K562 (cell line): Measurements from ENCODE around the gene PRKAR1B. TPM values are rescaled to one million over a fixed set of nuclear protein-coding genes. Genes with fewer than 3 reads are reported as not detected.
A peak's percentile ranks its signal among the peaks of the same experiment; 100 is the strongest.

ENCODE experiments used
- ARHGAP35 ChIP-seq: fragments of 450-650 bp; IDR thresholded peaks from 2 replicates; pipeline ENCODE4 v1.6.1; 2018; ENCODE audit not compliant: partially characterized antibody
- FOXK2 ChIP-seq, 2 experiments: fragments of 450-650 bp; IDR thresholded peaks in 1 of 2; conservative IDR thresholded peaks in 1 of 2; 2 replicates each; pipeline ENCODE4 v1.6.1; 2016; ENCODE audit warnings: low read depth in 2 of 2, mild to moderate bottlenecking in 1 of 2
- HDAC3 ChIP-seq: fragments of 450-650 bp; IDR thresholded peaks from 2 replicates; pipeline ENCODE4 v1.6.1; 2018; ENCODE audit warnings: borderline replicate concordance, mild to moderate bottlenecking, moderate library complexity; ENCODE audit not compliant: partially characterized antibody
- HDAC6 ChIP-seq: IDR thresholded peaks from 2 replicates; pipeline ENCODE4 v1.6.1; 2012; ENCODE audit warnings: low read depth, mild to moderate bottlenecking, control low read depth, inconsistent platforms, low read length, moderate library complexity
- ILF3 ChIP-seq: fragments of 450-650 bp; IDR thresholded peaks from 2 replicates; pipeline ENCODE4 v1.6.1; 2018; ENCODE audit warnings: antibody characterized with exemption, mild to moderate bottlenecking, moderate library complexity, borderline replicate concordance
- IRF9 ChIP-seq: fragments of 450-650 bp; IDR thresholded peaks from 2 replicates; pipeline ENCODE4 v1.6.1; 2016; ENCODE audit warnings: missing biosample characterization, missing genetic modification characterization
- NONO ChIP-seq, 2 experiments: fragments of 200-400 bp in 1 of 2; fragments of 450-650 bp in 1 of 2; formaldehyde crosslinking in 1 of 2; IDR thresholded peaks; 2 replicates each; pipeline ENCODE4 v1.6.1; 2017; ENCODE audit warnings: low read depth in 2 of 2, mild to moderate bottlenecking in 2 of 2, moderate library complexity in 2 of 2, low read length in 1 of 2
- POLR2H ChIP-seq: IDR thresholded peaks from 2 replicates; pipeline ENCODE4 v1.6.1; 2016; ENCODE audit warnings: missing genetic modification characterization, low read depth, mild to moderate bottlenecking, control low read depth, missing compliant biosample characterization, moderate library complexity
- RFX7 ChIP-seq: fragments of 250-450 bp; sonication (Bioruptor Pico); IDR thresholded peaks from 2 replicates; pipeline ENCODE4 v1.5.1; 2021; ENCODE audit warnings: mild to moderate bottlenecking
- XRCC4 ChIP-seq: IDR thresholded peaks from one replicate; pipeline ENCODE4 v1.6.1; 2011; ENCODE audit not compliant: insufficient read depth, insufficient read length; ENCODE audit errors: extremely low read depth
- ZNF174 ChIP-seq: fragments of 250-450 bp; sonication (Bioruptor Pico); IDR thresholded peaks from 2 replicates; pipeline ENCODE4 v1.4.0; 2020; ENCODE audit warnings: mild to moderate bottlenecking
- ZNF696 ChIP-seq: fragments of 250-450 bp; sonication (Bioruptor Pico); conservative IDR thresholded peaks from 2 replicates; pipeline ENCODE4 v1.4.0; 2020; ENCODE audit warnings: mild to moderate bottlenecking, moderate library complexity
- polyA plus RNA-seq, 8 experiments: library from polyadenylated mRNA; depleted of rRNA in 4 of 8; stranded (reverse) in 5 of 8; unstranded in 3 of 8; fragments of >200 nt; fragmentation: Nextera tagmentation in 2 of 8; fragmentation: Illumina TruSeq in 1 of 8; extraction: Ambion mirVana in 2 of 8; extraction: Trizol in 1 of 8; gene quantifications; 2 replicates each; pipeline versions ENCODE4 v1.2.1 to v1.2.3, GENCODE V29; 2011 to 2014; ENCODE audit warnings: inconsistent platforms in 1 of 8, missing spikeins in 1 of 8
- total RNA-seq, 7 experiments: library from RNA; depleted of rRNA in 6 of 7; stranded (reverse); fragments of >200 nt in 6 of 7; fragmentation: Illumina TruSeq in 2 of 7; extraction: Trizol in 2 of 7; gene quantifications; 2 replicates each; pipeline versions ENCODE4 v1.2.1 to v1.2.3, GENCODE V29; 2011 to 2021; ENCODE audit warnings: low replicate concordance in 1 of 7
- TF ChIP-seq, protein P1 (sequence below), 2 experiments: IDR thresholded peaks; 2 replicates each; pipeline ENCODE4 v1.6.1; 2011; ENCODE audit warnings: borderline replicate concordance in 1 of 2, control low read depth in 1 of 2, low read depth in 1 of 2, low read length in 1 of 2, mild to moderate bottlenecking in 1 of 2, mixed read lengths in 1 of 2, moderate library complexity in 1 of 2; ENCODE audit not compliant: insufficient read depth in 1 of 2, insufficient read length in 1 of 2, poor library complexity in 1 of 2, severe bottlenecking in 1 of 2; ENCODE audit errors: extremely low read depth in 1 of 2
- TF ChIP-seq, protein P2 (sequence below): sonication (generic); formaldehyde crosslinking; IDR thresholded peaks from 2 replicates; pipeline ENCODE4 v1.8.1; 2023; ENCODE audit warnings: missing genetic modification reagents, mild to moderate bottlenecking, borderline replicate concordance
- TF ChIP-seq, protein P3 (sequence below): fragments of 250-450 bp; sonication (Bioruptor Pico); IDR thresholded peaks from 2 replicates; pipeline ENCODE4 v1.5.0; 2021; ENCODE audit warnings: mild to moderate bottlenecking, moderate library complexity

The PRKAR1B gene
- total and polyA plus RNA-seq, 9 of the 15 experiments (the other 6 are each of a cell fraction or from before 2014, with no cell fraction given): 0.99 to 30.5 (median 12.7) TPM

- TF ChIP-seq POLR2H (tag) (no peak), HDAC6 (no peak), FOXK2 (conservative IDR thresholded peaks at IDR 0.05 in 1 of 2, IDR thresholded peaks at IDR 0.05 in 1 of 2; ENCODE audit: low read depth in 2 of 2) (peak; percentile 90 to 92), RFX7 (no peak), NONO (IDR thresholded peaks at IDR 0.05; ENCODE audit: low read depth in 2 of 2, low read length in 1 of 2) (no peak), ZNF696 (CRISPR knock-in tag) (no peak), ILF3 (no peak), IRF9 (tag) (no peak), XRCC4 (no peak), ZNF174 (no peak), HDAC3 (peak; percentile 34), ARHGAP35 (no peak)
- TF ChIP-seq, protein P1, sequence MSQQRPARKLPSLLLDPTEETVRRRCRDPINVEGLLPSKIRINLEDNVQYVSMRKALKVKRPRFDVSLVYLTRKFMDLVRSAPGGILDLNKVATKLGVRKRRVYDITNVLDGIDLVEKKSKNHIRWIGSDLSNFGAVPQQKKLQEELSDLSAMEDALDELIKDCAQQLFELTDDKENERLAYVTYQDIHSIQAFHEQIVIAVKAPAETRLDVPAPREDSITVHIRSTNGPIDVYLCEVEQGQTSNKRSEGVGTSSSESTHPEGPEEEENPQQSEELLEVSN (IDR thresholded peaks at IDR 0.05; ENCODE audit: borderline replicate concordance in 1 of 2, extremely low read depth in 1 of 2, insufficient read depth in 1 of 2, insufficient read length in 1 of 2, low read depth in 1 of 2, low read length in 1 of 2, poor library complexity in 1 of 2, severe bottlenecking in 1 of 2): no peak
- TF ChIP-seq, protein P2, sequence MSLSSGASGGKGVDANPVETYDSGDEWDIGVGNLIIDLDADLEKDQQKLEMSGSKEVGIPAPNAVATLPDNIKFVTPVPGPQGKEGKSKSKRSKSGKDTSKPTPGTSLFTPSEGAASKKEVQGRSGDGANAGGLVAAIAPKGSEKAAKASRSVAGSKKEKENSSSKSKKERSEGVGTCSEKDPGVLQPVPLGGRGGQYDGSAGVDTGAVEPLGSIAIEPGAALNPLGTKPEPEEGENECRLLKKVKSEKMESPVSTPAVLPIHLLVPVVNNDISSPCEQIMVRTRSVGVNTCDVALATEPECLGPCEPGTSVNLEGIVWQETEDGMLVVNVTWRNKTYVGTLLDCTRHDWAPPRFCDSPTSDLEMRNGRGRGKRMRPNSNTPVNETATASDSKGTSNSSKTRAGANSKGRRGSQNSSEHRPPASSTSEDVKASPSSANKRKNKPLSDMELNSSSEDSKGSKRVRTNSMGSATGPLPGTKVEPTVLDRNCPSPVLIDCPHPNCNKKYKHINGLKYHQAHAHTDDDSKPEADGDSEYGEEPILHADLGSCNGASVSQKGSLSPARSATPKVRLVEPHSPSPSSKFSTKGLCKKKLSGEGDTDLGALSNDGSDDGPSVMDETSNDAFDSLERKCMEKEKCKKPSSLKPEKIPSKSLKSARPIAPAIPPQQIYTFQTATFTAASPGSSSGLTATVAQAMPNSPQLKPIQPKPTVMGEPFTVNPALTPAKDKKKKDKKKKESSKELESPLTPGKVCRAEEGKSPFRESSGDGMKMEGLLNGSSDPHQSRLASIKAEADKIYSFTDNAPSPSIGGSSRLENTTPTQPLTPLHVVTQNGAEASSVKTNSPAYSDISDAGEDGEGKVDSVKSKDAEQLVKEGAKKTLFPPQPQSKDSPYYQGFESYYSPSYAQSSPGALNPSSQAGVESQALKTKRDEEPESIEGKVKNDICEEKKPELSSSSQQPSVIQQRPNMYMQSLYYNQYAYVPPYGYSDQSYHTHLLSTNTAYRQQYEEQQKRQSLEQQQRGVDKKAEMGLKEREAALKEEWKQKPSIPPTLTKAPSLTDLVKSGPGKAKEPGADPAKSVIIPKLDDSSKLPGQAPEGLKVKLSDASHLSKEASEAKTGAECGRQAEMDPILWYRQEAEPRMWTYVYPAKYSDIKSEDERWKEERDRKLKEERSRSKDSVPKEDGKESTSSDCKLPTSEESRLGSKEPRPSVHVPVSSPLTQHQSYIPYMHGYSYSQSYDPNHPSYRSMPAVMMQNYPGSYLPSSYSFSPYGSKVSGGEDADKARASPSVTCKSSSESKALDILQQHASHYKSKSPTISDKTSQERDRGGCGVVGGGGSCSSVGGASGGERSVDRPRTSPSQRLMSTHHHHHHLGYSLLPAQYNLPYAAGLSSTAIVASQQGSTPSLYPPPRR (CRISPR knock-in tag): no peak
- TF ChIP-seq, protein P3, sequence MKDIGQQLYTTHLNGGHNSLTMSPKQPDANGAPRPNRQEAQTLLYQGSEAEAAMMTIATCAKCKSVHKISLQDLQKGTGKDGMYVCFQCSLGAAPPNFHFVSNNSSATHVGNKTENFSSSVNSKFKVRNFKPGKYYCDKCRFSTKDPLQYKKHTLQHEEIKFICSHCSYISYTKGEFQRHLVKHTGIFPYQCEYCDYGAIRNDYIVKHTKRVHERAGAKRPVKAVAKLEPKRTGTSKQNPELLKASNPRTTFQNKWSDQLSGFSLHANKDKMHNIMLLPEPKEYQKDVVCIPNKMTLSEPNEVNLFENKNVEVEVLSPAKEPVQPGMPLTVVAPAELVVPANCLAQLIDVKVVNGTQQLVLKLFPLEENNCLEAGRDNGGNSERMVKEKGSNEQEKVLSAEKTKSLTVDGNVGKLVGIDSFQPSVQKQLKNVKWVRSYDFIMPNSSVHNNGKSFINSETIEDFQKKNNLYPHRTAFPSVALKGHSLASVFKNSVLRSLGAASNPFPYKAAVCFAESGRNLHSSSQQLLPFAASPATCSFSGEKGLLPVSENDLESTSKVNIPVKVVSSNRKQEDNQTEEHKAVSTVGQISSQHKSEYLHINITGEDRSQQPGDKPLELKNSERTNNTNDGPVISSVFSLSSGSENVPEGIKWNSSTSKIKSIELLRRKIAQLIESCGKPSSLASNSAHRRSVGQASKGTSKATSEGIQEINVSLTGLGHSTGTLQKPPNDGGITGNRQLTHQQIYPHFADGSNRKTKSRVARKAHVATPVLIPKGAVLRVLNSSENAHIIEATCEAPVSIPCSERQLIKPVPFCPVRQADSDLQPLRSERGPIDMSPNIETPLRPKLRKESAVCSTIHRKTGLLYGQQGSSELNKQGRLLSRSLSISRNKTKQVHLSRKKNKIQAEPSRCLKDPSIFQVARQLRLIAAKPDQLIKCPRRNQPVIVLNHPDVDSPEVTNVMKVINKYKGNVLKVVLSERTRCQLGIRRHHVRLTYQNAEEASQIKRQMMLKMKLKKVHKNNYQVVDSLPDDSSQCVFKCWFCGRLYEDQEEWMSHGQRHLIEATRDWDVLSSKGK (CRISPR knock-in tag): no peak
Measured at GRCh38 chr7:641269-641671, 85.8 kb downstream of the PRKAR1B start (continued).
